HG03442 (cell line): ENCODE measurements around the gene RAB32.
"Not testable (repeated sequence)": the region's sequence is repeated elsewhere in the genome, so short reads cannot be mapped to it uniquely, and the experiment has no call there.

ENCODE experiments used
- ATAC-seq: cut with Tn5 transposase; IDR thresholded peaks from one replicate; pipeline ENCODE4 v1.9.1; 2021; ENCODE audit warnings: mild to moderate bottlenecking, moderate library complexity; ENCODE audit not compliant: unreplicated experiment

RAB32 gene

GRCh38 chr6:146543211-146543939, at the start of gene RAB32:
Gene RAB32 (plus strand): TSS chr6:146543833. CDS start chr6:146543872, 39 bp downstream.
- peak; percentile 79 for ATAC-seq

GRCh38 chr6:146498309-146498708, 45.3 kb upstream of the RAB32 start:
- no peak for ATAC-seq

DNA sequence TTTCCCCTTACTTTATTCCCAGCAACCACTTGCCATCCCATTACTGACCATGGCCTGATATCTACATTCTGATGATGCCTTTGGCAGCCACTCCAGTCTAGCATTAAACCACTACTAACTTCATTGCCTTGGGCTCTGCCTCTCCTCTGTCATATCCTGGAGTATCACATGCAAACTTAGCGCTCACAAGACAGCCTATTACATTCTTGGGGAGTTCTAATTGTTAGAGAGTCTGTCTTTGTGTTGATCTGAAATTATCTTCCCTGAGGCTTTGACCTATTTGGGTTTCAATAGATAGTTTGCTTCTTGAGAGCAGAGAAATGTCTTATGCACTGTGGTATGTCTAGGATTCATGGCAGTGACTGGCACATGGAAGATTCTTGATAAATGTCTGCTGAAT, 40.5 kb upstream of the RAB32 start:
- ATAC-seq: no peak

- no peak for ATAC-seq
Measured at GRCh38 chr6:146515212-146515611, 28.4 kb upstream of the RAB32 start.

DNA sequence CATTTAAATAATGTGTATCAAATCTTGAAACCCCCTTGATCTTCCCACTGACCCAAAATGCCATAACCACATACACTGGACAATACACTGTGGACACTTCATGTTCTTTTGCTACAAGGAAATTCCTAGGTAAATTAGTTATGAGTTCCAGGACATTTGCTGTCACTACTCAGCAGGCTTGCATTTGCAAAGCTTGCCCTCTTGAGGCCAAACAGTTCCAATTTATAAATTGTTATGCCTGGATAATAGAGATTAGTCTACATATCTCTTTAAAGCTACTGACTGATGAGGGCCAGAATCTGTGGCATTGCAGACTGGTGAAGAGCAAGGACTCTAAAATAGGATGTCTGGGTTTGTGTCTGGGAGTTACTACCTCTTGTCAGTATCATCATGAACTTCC, 17.4 kb upstream of the RAB32 start:
- ATAC-seq: no peak

DNA sequence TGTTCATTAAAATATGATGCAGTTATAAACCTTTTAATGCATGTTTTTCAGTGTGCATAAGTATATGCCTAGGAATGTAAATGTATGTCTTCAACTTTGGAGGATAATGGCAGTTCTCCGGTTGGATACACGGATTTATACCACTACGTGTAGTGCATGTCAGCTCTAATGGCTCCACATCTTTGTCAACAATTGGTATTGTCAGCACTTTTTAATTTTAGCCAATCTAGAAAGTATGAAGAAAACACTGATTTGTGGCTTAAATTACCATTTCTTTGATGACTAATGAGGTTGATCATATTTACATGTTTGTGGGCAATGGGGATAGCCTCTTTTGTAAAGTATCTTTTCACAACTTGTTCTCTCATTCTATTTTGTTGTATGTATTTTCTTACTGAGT, 10.9 kb upstream of the RAB32 start:
- no peak for ATAC-seq

- no peak for ATAC-seq
Measured at GRCh38 chr6:146542881-146543210, 787 bp upstream of the RAB32 start.

- peak; percentile 18 for ATAC-seq
Measured at GRCh38 chr6:146543940-146544615, 445 bp downstream of the RAB32 start.

GRCh38 chr6:146544616-146545182, 1.1 kb downstream of the RAB32 start:
- ATAC-seq: no peak

DNA sequence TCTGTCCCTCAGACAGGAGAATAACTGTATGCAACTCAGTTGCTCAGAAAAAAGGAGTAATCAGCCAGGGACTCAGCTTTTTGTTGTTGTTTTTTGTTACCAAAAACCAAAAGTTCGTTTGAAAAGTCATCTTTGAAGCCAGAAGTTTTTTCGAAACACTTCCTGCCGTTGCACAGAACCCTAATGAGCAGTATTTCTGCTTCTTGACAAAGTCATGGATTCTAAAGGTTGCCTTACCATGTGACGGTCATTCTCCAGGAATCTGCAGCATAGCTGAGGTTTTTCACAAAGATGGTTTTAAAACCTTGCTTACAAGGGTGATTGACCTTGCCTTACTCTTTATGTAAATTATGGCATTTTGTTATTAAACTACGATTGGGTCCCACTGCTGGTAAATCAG, 1.9 kb downstream of the RAB32 start:
- ATAC-seq: no peak

- ATAC-seq: no peak
Measured at GRCh38 chr6:146546443-146547043, 2.9 kb downstream of the RAB32 start.

DNA sequence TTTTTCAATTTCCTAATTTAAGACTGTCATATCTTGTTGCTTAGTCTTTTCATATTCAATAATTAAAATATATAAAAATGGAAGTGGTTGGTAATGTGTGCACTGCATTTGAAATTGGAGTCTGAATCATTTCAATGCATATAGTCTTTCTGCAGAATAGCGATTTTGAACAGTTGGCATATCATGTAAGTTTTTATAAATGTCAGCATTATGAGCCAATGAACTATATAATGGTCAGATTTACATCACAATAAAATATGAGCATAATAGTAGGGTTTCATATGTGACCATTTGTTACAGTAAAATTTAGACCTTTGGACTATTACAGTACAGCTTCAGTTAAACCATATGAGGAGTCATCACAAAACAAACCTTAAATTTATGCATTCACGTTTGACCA, 4.3 kb downstream of the RAB32 start:
- ATAC-seq: no peak

DNA sequence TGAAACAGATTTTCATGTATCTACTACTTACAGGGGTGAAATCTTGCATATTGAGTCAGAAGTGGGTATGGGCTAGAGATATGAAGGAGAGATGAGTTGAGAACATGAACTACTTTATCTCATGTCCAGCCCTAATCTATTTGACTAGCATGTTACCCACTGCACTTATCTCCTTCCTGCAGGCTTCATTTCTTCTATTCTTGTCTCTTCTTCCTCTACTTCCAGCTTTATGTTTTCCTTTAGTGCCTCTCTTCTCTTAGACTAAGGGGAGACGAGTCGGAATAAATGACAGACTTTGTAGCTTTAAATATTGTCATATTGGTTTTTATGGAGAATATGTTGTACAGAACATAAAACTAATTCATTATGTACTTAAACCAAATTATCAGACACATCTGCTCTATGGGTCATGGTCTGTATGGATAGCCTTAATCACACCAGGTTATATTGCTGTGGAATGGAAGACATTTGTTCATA, 5.3 kb downstream of the RAB32 start:
- ATAC-seq: no peak

DNA sequence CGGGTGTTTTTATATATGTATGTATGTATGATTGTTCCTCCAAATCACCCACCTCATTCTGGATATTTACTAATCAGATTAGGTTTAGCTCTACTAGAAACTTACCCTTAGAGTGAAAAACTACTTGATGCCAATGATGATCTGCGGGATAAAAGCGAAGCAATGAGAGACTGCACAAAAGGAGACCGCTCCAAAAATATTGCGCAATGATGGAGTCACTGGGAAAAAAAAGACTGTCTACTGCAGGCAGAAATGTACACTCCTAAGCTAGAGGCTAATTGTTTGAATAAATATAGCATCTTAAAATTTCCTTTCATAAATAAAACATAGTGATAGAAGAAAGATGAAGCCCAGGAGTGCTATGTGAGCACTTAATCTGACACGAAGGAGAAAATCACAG, 7.3 kb downstream of the RAB32 start:
- no peak for ATAC-seq

GRCh38 chr6:146551545-146551944, 7.9 kb downstream of the RAB32 start:
- ATAC-seq: no peak

DNA sequence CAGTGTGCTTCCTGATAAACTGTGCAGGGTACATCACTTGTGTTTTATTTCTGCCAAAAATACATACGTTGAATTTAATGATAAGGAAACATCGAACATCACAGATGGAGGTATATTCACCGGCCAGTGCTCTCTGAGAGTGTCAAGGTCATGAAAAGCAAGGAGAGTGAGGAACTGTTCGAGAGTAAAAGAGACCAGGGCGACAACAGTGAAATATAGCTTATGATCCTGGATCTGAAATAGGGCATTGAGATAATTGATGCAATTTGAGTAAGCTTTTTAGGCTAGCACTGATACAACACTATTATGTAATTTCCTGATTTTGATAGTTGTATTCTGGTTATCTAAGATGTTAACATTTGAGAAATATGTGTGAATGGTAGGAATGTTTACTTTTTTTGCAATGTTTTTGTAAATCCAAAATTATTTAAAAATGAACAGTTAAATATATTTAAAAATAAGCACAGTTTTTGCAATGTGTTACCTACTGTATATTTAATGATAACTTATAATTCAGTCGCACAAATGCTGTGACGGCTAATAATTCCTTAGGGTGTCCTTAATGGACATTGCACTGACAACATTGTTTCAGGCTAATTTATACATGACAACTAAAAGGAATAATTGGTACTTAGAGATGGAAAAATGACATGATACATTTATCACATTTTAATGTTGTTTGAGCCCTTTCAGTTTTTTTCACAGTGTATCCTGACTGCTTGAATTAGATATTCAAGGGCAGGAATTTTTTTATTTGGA, 9.9 kb downstream of the RAB32 start:
- ATAC-seq: no peak

DNA sequence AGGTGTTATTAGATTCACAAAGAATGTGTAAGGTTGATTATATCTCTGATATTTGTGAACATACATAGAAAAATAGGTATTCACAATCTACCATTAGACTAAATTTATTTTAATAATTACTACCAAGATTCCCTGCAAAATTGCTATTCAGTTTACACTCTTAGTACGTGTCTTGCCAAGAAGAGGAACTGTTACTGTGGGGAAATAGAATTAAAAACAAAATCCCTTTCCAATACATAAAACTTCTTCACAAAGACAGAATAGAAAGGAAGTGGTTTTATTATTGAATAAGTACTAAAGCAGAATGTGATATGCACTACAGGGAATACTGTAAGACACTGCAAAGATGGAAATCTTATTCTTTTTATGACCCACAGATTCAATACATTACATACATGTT, 17.0 kb downstream of the RAB32 start:
- ATAC-seq: no peak

DNA sequence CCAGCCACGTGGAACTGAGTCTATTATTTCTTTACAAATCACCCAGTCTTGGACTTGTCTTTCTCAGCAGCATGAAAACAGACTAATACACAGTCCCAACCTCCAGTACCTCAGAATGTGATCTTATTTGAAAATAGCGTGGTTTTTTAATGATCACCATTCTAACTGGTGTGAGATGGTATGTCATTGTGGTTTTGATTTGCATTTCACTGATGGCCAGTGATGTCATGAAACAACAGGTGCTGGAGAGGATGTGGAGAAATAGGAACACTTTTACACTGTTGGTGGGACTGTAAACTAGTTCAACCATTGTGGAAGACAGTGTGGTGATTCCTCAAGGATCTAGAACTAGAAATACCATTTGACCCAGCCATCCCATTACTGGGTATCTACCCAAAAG, 23.0 kb downstream of the RAB32 start:
- not testable (repeated sequence) for ATAC-seq

GRCh38 chr6:146568619-146569018, 25.0 kb downstream of the RAB32 start:
- not testable (repeated sequence) for ATAC-seq

DNA sequence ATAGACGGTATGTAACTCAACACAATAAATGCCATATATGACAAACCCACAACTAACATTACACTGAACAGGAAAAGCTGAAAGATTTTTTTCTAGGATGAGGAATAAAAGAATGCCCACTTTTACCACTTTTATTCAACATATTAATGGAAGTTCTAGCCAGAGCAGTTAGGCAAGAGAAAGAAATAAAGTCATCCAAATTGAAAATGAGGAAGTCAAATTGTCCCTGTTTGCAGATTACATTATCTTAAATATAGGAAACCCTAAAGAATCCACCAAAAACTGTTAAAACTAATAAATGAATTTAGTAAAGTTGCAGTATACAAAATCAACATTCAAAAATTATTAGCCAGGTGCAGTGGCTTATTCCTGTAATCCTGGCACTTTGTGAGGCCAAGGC, 30.6 kb downstream of the RAB32 start:
- ATAC-seq: no peak

DNA sequence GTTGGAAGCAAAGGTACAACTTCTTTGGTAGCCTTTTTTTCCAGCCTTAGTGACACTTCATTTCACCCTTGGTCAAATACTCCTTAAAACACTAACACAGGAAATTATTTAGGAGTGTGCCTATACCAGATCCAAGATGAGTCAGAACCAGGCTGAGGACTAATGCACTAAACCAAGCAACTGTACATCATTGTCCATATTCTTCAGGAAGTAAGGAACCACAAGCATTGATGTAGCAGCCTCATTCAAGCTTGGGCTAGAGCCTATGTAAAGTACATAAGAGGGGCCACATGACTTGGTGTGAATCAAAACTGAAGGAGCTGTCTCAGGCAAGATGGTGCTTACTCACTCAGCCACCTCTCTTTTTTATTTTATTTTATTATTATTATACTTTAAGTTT, 34.4 kb downstream of the RAB32 start:
- ATAC-seq: no peak
